ENCODE results near the gene IER2. TPM values are rescaled to one million over a fixed set of nuclear protein-coding genes. Genes with fewer than 3 reads are reported as not detected.

The IER2 gene
- total and polyA plus RNA-seq, 9 of the 15 experiments (the other 6 are each of a cell fraction or from before 2014, with no cell fraction given), result 4.5 to 205 (median 23.7) TPM

- no peak for TF ChIP-seq BRF1 (IDR thresholded peaks at IDR 0.05; ENCODE audit: borderline replicate concordance, extremely low read depth, insufficient read length)
- no peak for TF ChIP-seq CTCF (IDR thresholded peaks at IDR 0.05 in 2 of 3, conservative IDR thresholded peaks at IDR 0.05 in 1 of 3; ENCODE audit: insufficient read depth in 2 of 3, low read depth in 1 of 3, low read length in 3 of 3)
These were observed 4.1 kb downstream of the IER2 start (continued) for GRCh38 chr19:13154241-13154778.

GRCh38 chr19:13154911-13155471, 4.8 kb downstream of the IER2 start:
- Histone ChIP-seq H3K4me1 (replicated peaks in 1 of 2; ENCODE audit: control insufficient read depth in 2 of 2, insufficient read depth in 2 of 2, low read length in 2 of 2) (peaks cover 11 to 54% of the 10 kb centered on the region in 2 experiments), H3K9me3 (replicated peaks; ENCODE audit: control insufficient read depth, insufficient read depth, low read depth, low read length) (no peaks in the 10 kb centered on the region), H4K20me1 (replicated peaks; ENCODE audit: control insufficient read depth, insufficient read depth, low read length) (peaks cover 23% of the 10 kb centered on the region), H3K36me3 (ENCODE audit: control insufficient read depth, insufficient read depth, low read length) (peaks cover 14% of the 10 kb centered on the region; the same call in 1 of the 3 replicates), H3K27ac (ENCODE audit: extremely low read depth, low read depth, low read length) (peak overlapping the region; percentile 95), H3K27me3 (ENCODE audit: control insufficient read depth in 2 of 2, insufficient read depth in 2 of 2, low read length in 2 of 2) (no peaks in the 10 kb centered on the region), H3K9ac (ENCODE audit: insufficient read depth in 1 of 2, low read depth in 2 of 2, low read length in 2 of 2) (peak overlapping the region; percentile 96 to 97), H3K9me1 (ENCODE audit: control insufficient read depth, insufficient read depth, low read length) (no peaks in the 10 kb centered on the region), H3K4me2 (ENCODE audit: insufficient read depth, low read length) (peak overlapping the region; percentile 93), H3K4me3 (peak overlapping the region; percentile 98), H2AFZ (ENCODE audit: low read depth, low read length) (no peak overlapping the region), H3K79me2 (ENCODE audit: control insufficient read depth, insufficient read depth, low read length) (peaks cover 54% of the 10 kb centered on the region)
- DNase-seq (ENCODE audit: extremely low read depth in 1 of 4, low spot score in 3 of 4) (peak; percentile 42 to 73 (median 47)), FAIRE-seq (no peak), ATAC-seq (peak; percentile 3)
- in situ Hi-C loops (cut with MboI) (no loop called here), intact Hi-C loops (cut with micrococcal nuclease) (loop anchor here (1.0 to 5.0 kb wide), 2 partner anchors 37 to 107 kb away; no protein-coding TSS in a partner anchor)
- no TSS peak for BruUV-seq (replicated peaks)
- POLR2A ChIA-PET, result interaction anchor here (0.6 to 3.3 kb wide), 36 partner anchors 9 to 366 kb away, joined by 3 to 39 read pairs (median 4); partner anchors contain the start of genes DAND5 and NACC1
- CTCF ChIA-PET (ENCODE audit: low intra/inter-chr PET ratio), result no interaction called here
- WGBS (ENCODE audit: insufficient coverage, low coverage, missing lambda C conversion rate), result under 1% methylated on average over 21 of the region's 24 CpGs
- TF ChIP-seq MAFF (IDR thresholded peaks at IDR 0.05; ENCODE audit: low read length), result peak; percentile 32; the same call in 1 of the 2 replicates
- 0 out of 2 replicates have a peak, but pooled peaks have one; percentile 60 for TF ChIP-seq DLX4 (CRISPR knock-in tag; IDR thresholded peaks at IDR 0.05)
- no peak; a peak in 1 of 6 replicates for TF ChIP-seq ZBTB11 (CRISPR knock-in tag; IDR thresholded peaks at IDR 0.05)
- TF ChIP-seq ZNF165 (CRISPR knock-in tag; IDR thresholded peaks at IDR 0.05; ENCODE audit: borderline replicate concordance), result no peak
- TF ChIP-seq PRPF4 (IDR thresholded peaks at IDR 0.05; ENCODE audit: insufficient read depth, low read depth, low read length, poor library complexity, severe bottlenecking), result no peak
- TF ChIP-seq EWSR1 (IDR thresholded peaks at IDR 0.05; ENCODE audit: borderline replicate concordance, low read depth, partially characterized antibody), result no peak
- TF ChIP-seq SMARCC2 (IDR thresholded peaks at IDR 0.05; ENCODE audit: low read depth), result no peak
- no peak for TF ChIP-seq RAD51 (IDR thresholded peaks at IDR 0.05; ENCODE audit: borderline replicate concordance, low read depth)
- no peak for TF ChIP-seq RBM17 (IDR thresholded peaks at IDR 0.05; ENCODE audit: borderline replicate concordance, low read depth, low read length)
- peak in 1 of 2 experiments; percentile 78; a peak in 3 of 4 replicates for TF ChIP-seq NONO (IDR thresholded peaks at IDR 0.05; ENCODE audit: low read depth in 2 of 2, low read length in 1 of 2)
